Fibroblast of pulmonary artery (primary cell): ENCODE data around the gene SENP1.

Experiments
- DNase-seq: peaks from one replicate; pipeline ENCODE4 v3.0.0-alpha.2; 2010; ENCODE audit warnings: low read depth
- H3K4me3 ChIP-seq: replicated peaks from 2 replicates; pipeline ENCODE4 v1.5.1; 2011; ENCODE audit warnings: low read depth, mild to moderate bottlenecking, control low read depth, low read length, moderate library complexity
- TF ChIP-seq, protein P1 (sequence below): IDR thresholded peaks from 2 replicates; pipeline ENCODE4 v1.5.1; 2011; ENCODE audit warnings: mild to moderate bottlenecking, control low read depth, low read length, inconsistent platforms; ENCODE audit errors: missing control alignments

SENP1 gene

DNA sequence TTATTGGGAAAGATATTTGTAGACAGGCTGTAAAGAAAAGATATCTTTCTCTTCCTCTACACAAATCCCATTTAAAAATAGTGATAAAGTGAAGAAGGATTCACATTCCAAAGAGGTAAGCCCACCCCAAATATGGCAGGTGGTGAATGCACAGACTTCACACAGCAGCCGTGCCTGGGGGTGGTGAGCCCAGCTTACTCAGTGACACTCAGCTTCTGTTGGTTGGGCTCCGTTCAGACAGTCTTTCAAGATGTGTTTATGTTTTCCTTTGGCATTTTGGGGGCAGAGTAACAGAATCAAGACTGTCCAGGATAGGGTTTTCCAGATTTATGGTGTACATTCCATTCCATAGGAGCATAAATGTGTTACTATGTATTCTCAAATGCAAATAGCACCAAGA lies 97.5 kb downstream of the SENP1 start:
- TF ChIP-seq, protein P1, sequence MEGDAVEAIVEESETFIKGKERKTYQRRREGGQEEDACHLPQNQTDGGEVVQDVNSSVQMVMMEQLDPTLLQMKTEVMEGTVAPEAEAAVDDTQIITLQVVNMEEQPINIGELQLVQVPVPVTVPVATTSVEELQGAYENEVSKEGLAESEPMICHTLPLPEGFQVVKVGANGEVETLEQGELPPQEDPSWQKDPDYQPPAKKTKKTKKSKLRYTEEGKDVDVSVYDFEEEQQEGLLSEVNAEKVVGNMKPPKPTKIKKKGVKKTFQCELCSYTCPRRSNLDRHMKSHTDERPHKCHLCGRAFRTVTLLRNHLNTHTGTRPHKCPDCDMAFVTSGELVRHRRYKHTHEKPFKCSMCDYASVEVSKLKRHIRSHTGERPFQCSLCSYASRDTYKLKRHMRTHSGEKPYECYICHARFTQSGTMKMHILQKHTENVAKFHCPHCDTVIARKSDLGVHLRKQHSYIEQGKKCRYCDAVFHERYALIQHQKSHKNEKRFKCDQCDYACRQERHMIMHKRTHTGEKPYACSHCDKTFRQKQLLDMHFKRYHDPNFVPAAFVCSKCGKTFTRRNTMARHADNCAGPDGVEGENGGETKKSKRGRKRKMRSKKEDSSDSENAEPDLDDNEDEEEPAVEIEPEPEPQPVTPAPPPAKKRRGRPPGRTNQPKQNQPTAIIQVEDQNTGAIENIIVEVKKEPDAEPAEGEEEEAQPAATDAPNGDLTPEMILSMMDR, result no peak
- DNase-seq, result no peak
- no peak overlapping the region for H3K4me3 ChIP-seq

- DNase-seq, result no peak
- TF ChIP-seq, protein P1, result no peak
- no peak overlapping the region for H3K4me3 ChIP-seq
These were observed 98.7 kb downstream of the SENP1 start for GRCh38 chr12:48007206-48007605.

DNA sequence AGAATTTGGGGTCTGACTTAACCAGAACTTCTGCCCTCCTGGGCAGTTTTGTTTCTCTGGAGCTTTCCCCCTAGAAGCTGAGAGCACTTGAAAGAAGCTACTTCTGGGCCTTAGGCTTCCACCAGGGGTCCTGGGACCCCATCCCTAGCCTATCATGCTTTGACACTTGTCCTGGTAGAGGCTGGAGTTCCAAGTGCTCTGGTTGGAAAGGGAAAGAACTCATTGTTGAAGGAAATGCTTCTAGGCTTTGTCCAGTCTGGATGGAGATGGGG lies 100.2 kb downstream of the SENP1 start:
- TF ChIP-seq, protein P1, result no peak
- no peak overlapping the region for H3K4me3 ChIP-seq
- DNase-seq, result no peak

DNA sequence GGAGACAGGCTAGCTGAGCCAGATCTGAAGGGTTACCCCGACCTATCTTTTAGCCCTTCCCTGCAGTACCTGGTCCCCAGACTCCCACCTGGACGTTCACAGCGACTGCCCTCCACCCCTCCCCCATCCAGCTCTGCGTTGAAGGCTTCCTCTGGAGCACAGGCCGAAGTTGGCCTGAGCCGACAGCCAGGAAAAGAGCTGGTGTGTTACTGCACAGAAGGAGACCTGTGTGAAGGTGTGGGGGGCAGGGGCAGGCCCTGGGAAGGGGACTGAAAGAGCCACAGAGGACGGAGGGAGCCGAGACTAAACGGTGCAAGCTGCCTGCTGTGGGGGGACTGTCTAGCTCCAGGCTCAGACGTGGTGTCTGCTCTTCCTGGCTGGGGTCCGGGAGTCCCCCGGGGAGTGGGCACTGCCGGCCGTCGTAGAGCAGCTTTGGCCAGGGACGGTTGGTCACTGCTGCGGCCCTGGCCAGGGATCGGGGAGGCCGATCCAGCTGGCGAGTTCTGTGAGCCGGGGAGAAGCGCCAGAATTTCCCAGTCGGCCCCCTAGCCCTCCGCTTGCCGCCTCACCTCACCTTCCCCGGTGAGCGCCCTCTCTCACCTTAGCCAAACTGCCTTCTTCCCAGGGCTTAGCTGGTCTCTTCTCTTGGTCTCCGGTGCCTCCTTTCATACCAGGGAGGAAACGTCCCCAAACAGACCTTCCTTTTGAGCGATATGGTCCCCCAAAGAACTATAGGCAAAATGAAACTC lies 100.7 kb downstream of the SENP1 start:
- DNase-seq, result no peak
- H3K4me3 ChIP-seq, result no peak overlapping the region
- TF ChIP-seq, protein P1, result no peak

DNA sequence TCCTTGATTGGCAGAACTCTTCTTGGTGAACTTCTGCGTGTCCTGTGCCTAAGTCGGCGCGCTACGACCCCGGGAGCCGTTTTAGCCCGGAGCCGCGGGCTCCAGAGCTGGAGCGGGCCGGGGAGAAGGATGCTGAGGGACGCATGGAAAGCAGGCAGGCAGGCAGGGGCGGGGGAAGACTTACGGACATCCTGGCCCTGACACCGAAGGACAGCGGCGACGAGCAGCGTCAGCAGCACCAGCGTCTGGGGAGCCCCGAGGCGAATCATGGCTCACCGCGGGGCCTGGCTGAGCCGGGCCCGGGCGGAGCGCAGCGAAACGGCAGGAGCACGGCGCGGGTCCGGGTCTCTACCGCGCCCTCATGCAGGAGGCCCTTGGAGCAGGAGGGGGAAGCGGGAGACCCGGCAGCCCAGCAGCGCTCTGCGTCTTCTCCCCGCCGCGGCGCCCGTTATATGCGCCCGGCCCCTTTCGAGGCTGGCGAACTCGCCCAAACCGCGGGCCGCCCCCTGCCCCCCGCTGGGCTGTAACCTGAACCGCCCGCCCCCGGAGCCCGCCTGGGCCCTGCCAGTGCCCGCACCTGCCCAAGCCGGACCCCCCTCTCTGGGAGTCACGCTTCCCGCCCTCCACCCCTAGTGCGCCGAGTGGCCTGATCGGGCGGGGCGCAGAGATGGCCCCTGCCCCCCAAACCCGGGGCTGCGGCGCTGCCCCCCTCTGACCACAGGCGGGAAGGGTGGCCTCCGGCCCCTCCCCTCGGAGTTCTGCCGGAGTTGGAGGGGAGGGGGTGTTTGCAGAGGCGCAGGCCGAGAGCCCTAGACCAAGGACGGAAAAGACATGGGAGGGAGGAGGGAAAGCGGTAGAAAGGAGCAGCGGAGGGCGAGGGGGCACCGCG lies 101.6 kb downstream of the SENP1 start, which contains the start of gene COL2A1:
Gene COL2A1 (minus strand): TSS at position 424 of the 889 bp plus-strand sequence. CDS start 155 bp downstream, at position 269.
- TF ChIP-seq, protein P1, result no peak
- H3K4me3 ChIP-seq, result no peak within 1 kb of the TSS
- no peak for DNase-seq

- TF ChIP-seq, protein P1, result no peak
- DNase-seq, result no peak
- H3K4me3 ChIP-seq, result no peak overlapping the region
These were observed 102.4 kb downstream of the SENP1 start for GRCh38 chr12:48003226-48004052.
